Upper lobe of left lung (tissue), 6 donors: ENCODE results near the gene TWNK. TPM values are rescaled to one million over a fixed set of nuclear protein-coding genes. Genes with fewer than 3 reads are reported as not detected.
A peak's percentile ranks its signal among the peaks of the same experiment; 100 is the strongest.

Experiments used
- ATAC-seq, 2 donors: fragments of 200-7000 bp; cut with Tn5 transposase; one replicate each; pipeline ENCODE4 v1.9.1; 2022; ENCODE audit warnings: mild to moderate bottlenecking in 2 of 2, moderate library complexity in 2 of 2; ENCODE audit not compliant: low FRiP score in 2 of 2
- DNase-seq, 2 donors: peaks; one replicate each; pipeline ENCODE4 v3.0.0-alpha.2; 2019 to 2020
- H3K27ac ChIP-seq, 4 donors: fragments of 200-600 bp; sonication (generic); one replicate each; pipeline ENCODE4 v1.5.1; 2016 to 2019
- H3K27me3 ChIP-seq, 4 donors: fragments of 200-600 bp; sonication (generic); one replicate each; pipeline ENCODE4 v1.5.1; 2017 to 2019
- H3K36me3 ChIP-seq, 4 donors: fragments of 200-600 bp; sonication (generic); one replicate each; pipeline ENCODE4 v1.5.1; 2016 to 2019
- H3K4me1 ChIP-seq, 4 donors: fragments of 200-600 bp; sonication (generic); one replicate each; pipeline ENCODE4 v1.5.1; 2018 to 2019
- H3K4me3 ChIP-seq, 4 donors: fragments of 200-600 bp; sonication (generic); one replicate each; pipeline ENCODE4 v1.5.1; 2017 to 2019; ENCODE audit warnings: mild to moderate bottlenecking in 2 of 4, moderate library complexity in 1 of 4
- H3K9me3 ChIP-seq, 4 donors: fragments of 200-600 bp; sonication (generic); one replicate each; pipeline ENCODE4 v1.5.1; 2018 to 2019
- EP300 ChIP-seq, 4 donors: sonication (generic); formaldehyde crosslinking; IDR thresholded peaks; one replicate each; pipeline ENCODE4 v1.5.1; 2017; ENCODE audit warnings: antibody characterized with exemption in 4 of 4, control low read depth in 2 of 4
- POLR2A ChIP-seq, 4 donors: fragments of 450-650 bp; IDR thresholded peaks; one replicate each; pipeline ENCODE4 v1.5.1; 2016 to 2017; ENCODE audit warnings: antibody characterized with exemption in 4 of 4, mild to moderate bottlenecking in 2 of 4
- POLR2AphosphoS5 ChIP-seq, 2 donors: sonication (generic); formaldehyde crosslinking; IDR thresholded peaks; one replicate each; pipeline ENCODE4 v1.5.1; 2017; ENCODE audit warnings: antibody characterized with exemption in 2 of 2
- WGBS, 2 donors: methylation state at CpG; one replicate each; pipeline ENCODE4 v1.1.5; 2017 to 2018; 5-methylcytosine and 5-hydroxymethylcytosine counted together
- total RNA-seq, 6 donors: library from RNA; depleted of rRNA in 4 of 6; stranded (reverse); fragments of >200 nt in 4 of 6; gene quantifications; one replicate each; pipeline versions ENCODE4 v1.1.0 to v1.2.1, GENCODE V29; 2016 to 2021
- TF ChIP-seq, protein P1 (sequence below), 6 experiments: fragments of 450-650 bp in 4 of 6; fragments of 200-600 bp in 2 of 6; sonication (generic) in 2 of 6; IDR thresholded peaks; one replicate each; pipeline ENCODE4 v1.5.1; 2016 to 2019; ENCODE audit warnings: antibody characterized with exemption in 6 of 6
- donor health status: DM: no; HTN: no; CAD: no; lungs with moderate emphysema.
- donor health status: DM: no; HTN: yes; CAD: no; lungs with severe emphysema.

TWNK gene
- total RNA-seq, 6 donors from 2014 or later = 2.6 to 9.1 (median 5.8) TPM

DNA sequence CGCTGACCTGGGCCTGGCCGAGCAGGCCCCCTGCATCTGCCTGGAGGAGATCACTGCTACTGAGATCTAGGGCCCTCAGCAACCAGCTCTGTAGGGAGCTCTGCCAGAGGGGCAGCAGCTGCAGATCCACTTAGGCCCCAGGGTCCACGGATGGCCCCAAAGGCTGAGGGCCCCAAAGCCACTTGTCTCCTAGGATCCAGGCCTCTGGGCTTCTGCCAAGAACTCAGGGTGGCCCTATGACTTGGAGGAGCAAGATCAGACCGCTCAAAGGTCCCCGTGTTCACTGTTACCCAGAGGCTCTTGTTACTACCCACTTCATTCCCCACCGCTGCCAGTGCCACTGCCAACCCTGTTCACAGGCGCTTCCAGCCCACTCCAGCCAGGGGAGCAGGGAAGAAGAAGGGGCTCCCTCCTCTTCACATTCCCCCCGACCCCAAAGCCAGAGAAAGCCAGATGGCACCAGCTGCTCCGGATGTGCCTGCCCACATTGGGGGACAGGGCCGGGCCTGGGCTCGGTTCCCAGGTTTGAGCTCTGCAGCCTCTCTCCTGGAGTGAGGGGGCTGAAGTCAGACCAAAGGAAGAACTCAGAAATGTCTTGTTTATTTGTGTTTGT is 19.9 kb downstream of the TWNK start:
- ATAC-seq = no peak
- H3K36me3 ChIP-seq = peaks cover 8 to 52% (median 27%) of the 10 kb centered on the region in 4 donors
- H3K27me3 ChIP-seq = no peaks in the 10 kb centered on the region
- H3K27ac ChIP-seq = peak overlapping the region in 3 of 4 donors; percentile 2 to 64 (median 61)
- H3K4me1 ChIP-seq = peaks cover 23 to 46% (median 27%) of the 10 kb centered on the region in 4 donors
- no peaks in the 10 kb centered on the region for H3K9me3 ChIP-seq
- TF ChIP-seq EP300 (IDR thresholded peaks at IDR 0.05) (no peak), POLR2A (IDR thresholded peaks at IDR 0.05) (no peak), POLR2AphosphoS5 (IDR thresholded peaks at IDR 0.05) (no peak)
- TF ChIP-seq, protein P1, sequence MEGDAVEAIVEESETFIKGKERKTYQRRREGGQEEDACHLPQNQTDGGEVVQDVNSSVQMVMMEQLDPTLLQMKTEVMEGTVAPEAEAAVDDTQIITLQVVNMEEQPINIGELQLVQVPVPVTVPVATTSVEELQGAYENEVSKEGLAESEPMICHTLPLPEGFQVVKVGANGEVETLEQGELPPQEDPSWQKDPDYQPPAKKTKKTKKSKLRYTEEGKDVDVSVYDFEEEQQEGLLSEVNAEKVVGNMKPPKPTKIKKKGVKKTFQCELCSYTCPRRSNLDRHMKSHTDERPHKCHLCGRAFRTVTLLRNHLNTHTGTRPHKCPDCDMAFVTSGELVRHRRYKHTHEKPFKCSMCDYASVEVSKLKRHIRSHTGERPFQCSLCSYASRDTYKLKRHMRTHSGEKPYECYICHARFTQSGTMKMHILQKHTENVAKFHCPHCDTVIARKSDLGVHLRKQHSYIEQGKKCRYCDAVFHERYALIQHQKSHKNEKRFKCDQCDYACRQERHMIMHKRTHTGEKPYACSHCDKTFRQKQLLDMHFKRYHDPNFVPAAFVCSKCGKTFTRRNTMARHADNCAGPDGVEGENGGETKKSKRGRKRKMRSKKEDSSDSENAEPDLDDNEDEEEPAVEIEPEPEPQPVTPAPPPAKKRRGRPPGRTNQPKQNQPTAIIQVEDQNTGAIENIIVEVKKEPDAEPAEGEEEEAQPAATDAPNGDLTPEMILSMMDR (IDR thresholded peaks at IDR 0.05) = no peak
- WGBS, 2 donors = 63% methylated on average over 4 to 10 of the region's 11 CpGs
- DNase-seq = no peak
- H3K4me3 ChIP-seq = no peak overlapping the region

DNA sequence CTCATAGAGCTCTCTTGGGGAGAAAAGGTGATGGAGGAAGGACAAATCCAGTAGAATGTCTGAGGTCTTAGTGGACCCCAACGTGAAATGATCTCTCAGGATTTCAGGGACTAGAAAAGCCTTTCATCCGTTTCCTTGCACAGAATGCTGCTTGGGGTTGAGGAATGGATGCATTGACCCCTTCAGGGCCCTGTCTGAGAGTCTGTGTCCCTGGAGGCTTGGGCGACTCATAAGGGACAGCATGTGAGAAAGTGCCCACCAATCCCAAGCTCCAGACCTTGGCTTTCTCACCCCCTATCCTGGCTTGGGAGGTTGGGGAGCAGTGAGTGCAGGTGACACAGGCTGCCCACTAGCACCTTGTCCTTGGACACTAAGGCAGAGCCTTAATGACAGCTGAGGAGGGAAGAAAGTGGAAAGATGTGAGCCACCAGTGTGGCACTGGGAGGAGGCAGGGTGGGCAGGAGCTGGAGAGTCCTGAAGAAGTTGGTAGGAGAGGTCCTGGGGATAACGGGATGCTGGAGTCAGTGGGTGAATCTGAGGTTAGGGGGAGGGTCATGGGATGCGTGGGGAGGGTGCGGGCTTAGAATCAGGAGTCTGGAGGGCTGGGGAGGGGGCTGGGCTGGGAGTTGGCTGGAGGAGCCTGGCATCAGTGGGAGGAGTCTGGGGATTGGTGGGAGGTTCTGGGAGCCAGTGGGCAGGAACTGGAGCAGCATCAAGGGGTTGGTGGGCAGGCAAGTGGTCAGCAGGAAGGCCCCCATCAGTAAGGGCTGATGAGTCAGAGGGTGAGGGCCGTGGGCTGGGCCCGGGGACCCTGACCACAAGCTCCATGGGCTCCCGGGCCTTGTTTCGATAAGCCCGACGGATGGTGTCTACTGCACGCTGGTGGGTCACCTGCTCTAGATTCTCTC is 20.8 kb downstream of the TWNK start:
- peaks cover 7 to 43% (median 25%) of the 10 kb centered on the region in 4 donors for H3K36me3 ChIP-seq
- no peaks in the 10 kb centered on the region for H3K9me3 ChIP-seq
- H3K27ac ChIP-seq = peak overlapping the region in 3 of 4 donors; percentile 18 to 61 (median 24)
- peaks cover 26 to 50% (median 28%) of the 10 kb centered on the region in 4 donors for H3K4me1 ChIP-seq
- ATAC-seq = no peak
- TF ChIP-seq POLR2A (IDR thresholded peaks at IDR 0.05) = no peak
- no peak for TF ChIP-seq POLR2AphosphoS5 (IDR thresholded peaks at IDR 0.05)
- TF ChIP-seq EP300 (IDR thresholded peaks at IDR 0.05) = no peak
- TF ChIP-seq, protein P1 (IDR thresholded peaks at IDR 0.05) = no peak
- no peak overlapping the region for H3K4me3 ChIP-seq
- no peak for DNase-seq
- 72 to 76% methylated on average over 12 to 13 of the region's 13 CpGs for WGBS, 2 donors
- no peaks in the 10 kb centered on the region for H3K27me3 ChIP-seq

- DNase-seq = no peak
- WGBS, 2 donors = 89 to 98% methylated on average over 5 to 6 of the region's 6 CpGs
Observed at GRCh38 chr10:101008823-101009423, 21.6 kb downstream of the TWNK start.

GRCh38 chr10:101010329-101010728 is 23.0 kb downstream of the TWNK start:
- ATAC-seq (no peak), DNase-seq (peak in 1 of 2 donors; percentile 65)
- no peak overlapping the region for H3K27ac ChIP-seq
- no peak overlapping the region for H3K4me3 ChIP-seq
- no peaks in the 10 kb centered on the region for H3K27me3 ChIP-seq
- H3K4me1 ChIP-seq = peaks cover 18 to 41% (median 22%) of the 10 kb centered on the region in 4 donors
- 80 to 94% methylated on average over 5 to 9 of the region's 22 CpGs for WGBS, 2 donors
- peaks cover 0 to 23% (median 15%) of the 10 kb centered on the region in 4 donors for H3K36me3 ChIP-seq
- TF ChIP-seq, protein P1 (IDR thresholded peaks at IDR 0.05) = no peak
- TF ChIP-seq POLR2A (IDR thresholded peaks at IDR 0.05) = no peak
- no peak for TF ChIP-seq EP300 (IDR thresholded peaks at IDR 0.05)
- no peak for TF ChIP-seq POLR2AphosphoS5 (IDR thresholded peaks at IDR 0.05)
- H3K9me3 ChIP-seq = no peaks in the 10 kb centered on the region

More at GRCh38 chr10:101008823-101009423, 21.6 kb downstream of the TWNK start:
- H3K36me3 ChIP-seq = peaks cover under 1 to 35% (median 19%) of the 10 kb centered on the region in 4 donors
- no peaks in the 10 kb centered on the region for H3K27me3 ChIP-seq
- peak overlapping the region in 1 of 4 donors; percentile 61 for H3K27ac ChIP-seq
- H3K9me3 ChIP-seq = no peaks in the 10 kb centered on the region
- H3K4me3 ChIP-seq = no peak overlapping the region
- no peak for ATAC-seq
- no peak for TF ChIP-seq POLR2AphosphoS5 (IDR thresholded peaks at IDR 0.05)
- TF ChIP-seq, protein P1 (IDR thresholded peaks at IDR 0.05) = no peak
- no peak for TF ChIP-seq EP300 (IDR thresholded peaks at IDR 0.05)
- H3K4me1 ChIP-seq = peaks cover 25 to 49% (median 30%) of the 10 kb centered on the region in 4 donors
